HepG2 (cell line): Measurements from ENCODE around the gene RGS19. TPM values are rescaled to one million over a fixed set of nuclear protein-coding genes. Genes with fewer than 3 reads are reported as not detected.
A peak's percentile ranks its signal among the peaks of the same experiment; 100 is the strongest.

Experiments
- ETV5 ChIP-seq: IDR thresholded peaks from 2 replicates; pipeline ENCODE4 v1.6.1; 2018; ENCODE audit warnings: missing biosample characterization, missing genetic modification reagents, inconsistent platforms, borderline replicate concordance
- KMT2A ChIP-seq: sonication (generic); formaldehyde crosslinking; IDR thresholded peaks from 2 replicates; pipeline ENCODE4 v1.4.0; 2020; ENCODE audit warnings: missing genetic modification reagents
- LCORL ChIP-seq, 2 experiments: fragments of 450-650 bp in 1 of 2; sonication (generic) in 1 of 2; formaldehyde crosslinking in 1 of 2; IDR thresholded peaks; 2 replicates each; pipeline versions ENCODE4 v1.5.0 to v1.6.1; 2017 to 2020; ENCODE audit warnings: antibody characterized with exemption in 1 of 2, missing genetic modification reagents in 1 of 2
- POGZ ChIP-seq: sonication (generic); formaldehyde crosslinking; IDR thresholded peaks from 2 replicates; pipeline ENCODE4 v1.4.0; 2020; ENCODE audit warnings: mild to moderate bottlenecking, missing genetic modification reagents
- TOPORS ChIP-seq: sonication (generic); formaldehyde crosslinking; IDR thresholded peaks from 2 replicates; pipeline ENCODE4 v1.8.0; 2023; ENCODE audit warnings: mild to moderate bottlenecking, missing genetic modification reagents
- U2AF2 ChIP-seq: fragments of 200-400 bp; formaldehyde crosslinking; IDR thresholded peaks from 2 replicates; pipeline ENCODE4 v1.6.1; 2017; ENCODE audit warnings: low read depth, mild to moderate bottlenecking, low read length
- ZNF792 ChIP-seq: IDR thresholded peaks from 2 replicates; pipeline ENCODE4 v1.6.1; 2016
- ZNF83 ChIP-seq: sonication (generic); formaldehyde crosslinking; IDR thresholded peaks from 2 replicates; pipeline ENCODE4 v1.4.0; 2020; ENCODE audit warnings: missing genetic modification reagents, mild to moderate bottlenecking, borderline replicate concordance
- ZNF883 ChIP-seq: sonication (generic); formaldehyde crosslinking; IDR thresholded peaks from 2 replicates; pipeline ENCODE4 v1.5.1; 2020; ENCODE audit warnings: mild to moderate bottlenecking, missing genetic modification reagents; ENCODE audit errors: not compliant biosample characterization
- polyA plus RNA-seq, 8 experiments: library from polyadenylated mRNA; depleted of rRNA in 3 of 8; stranded (reverse) in 7 of 8; unstranded in 1 of 8; fragments of >200 nt; fragmentation: Illumina TruSeq in 4 of 8; extraction: Trizol in 4 of 8; gene quantifications; 2 replicates each; pipeline versions ENCODE4 v1.2.1 to v1.2.3, GENCODE V29; 2011 to 2016; ENCODE audit warnings: low read depth in 4 of 8, missing spikeins in 1 of 8, mixed read lengths in 1 of 8; ENCODE audit not compliant: insufficient read depth in 1 of 8
- total RNA-seq, 5 experiments: library from RNA; depleted of rRNA; stranded (reverse); fragments of >200 nt; fragmentation: Illumina TruSeq; extraction: Trizol; gene quantifications; 2 replicates each; pipeline ENCODE4 v1.2.3, GENCODE V29; 2016; ENCODE audit warnings: low read depth in 1 of 5
- TF ChIP-seq, protein P1 (sequence below), 2 experiments: fragments of 450-650 bp in 1 of 2; sonication (generic) in 1 of 2; formaldehyde crosslinking in 1 of 2; IDR thresholded peaks; 2 replicates each; pipeline versions ENCODE4 v1.6.1 to v1.8.0; 2016 to 2022; ENCODE audit warnings: antibody characterized with exemption in 1 of 2, mild to moderate bottlenecking in 1 of 2, missing genetic modification reagents in 1 of 2
- TF ChIP-seq, protein P2 (sequence below): sonication (generic); formaldehyde crosslinking; IDR thresholded peaks from 2 replicates; pipeline ENCODE4 v1.9.0; 2021; ENCODE audit warnings: missing genetic modification reagents, borderline replicate concordance
- TF ChIP-seq, protein P3 (sequence below): sonication (generic); formaldehyde crosslinking; IDR thresholded peaks from 2 replicates; pipeline ENCODE4 v1.8.0; 2023; ENCODE audit warnings: mild to moderate bottlenecking, missing genetic modification reagents

RGS19 gene
- total and polyA plus RNA-seq, 2 of the 13 experiments (the other 11 are each of a cell fraction or from before 2014, with no cell fraction given), result 10.7 to 11.9 TPM

DNA sequence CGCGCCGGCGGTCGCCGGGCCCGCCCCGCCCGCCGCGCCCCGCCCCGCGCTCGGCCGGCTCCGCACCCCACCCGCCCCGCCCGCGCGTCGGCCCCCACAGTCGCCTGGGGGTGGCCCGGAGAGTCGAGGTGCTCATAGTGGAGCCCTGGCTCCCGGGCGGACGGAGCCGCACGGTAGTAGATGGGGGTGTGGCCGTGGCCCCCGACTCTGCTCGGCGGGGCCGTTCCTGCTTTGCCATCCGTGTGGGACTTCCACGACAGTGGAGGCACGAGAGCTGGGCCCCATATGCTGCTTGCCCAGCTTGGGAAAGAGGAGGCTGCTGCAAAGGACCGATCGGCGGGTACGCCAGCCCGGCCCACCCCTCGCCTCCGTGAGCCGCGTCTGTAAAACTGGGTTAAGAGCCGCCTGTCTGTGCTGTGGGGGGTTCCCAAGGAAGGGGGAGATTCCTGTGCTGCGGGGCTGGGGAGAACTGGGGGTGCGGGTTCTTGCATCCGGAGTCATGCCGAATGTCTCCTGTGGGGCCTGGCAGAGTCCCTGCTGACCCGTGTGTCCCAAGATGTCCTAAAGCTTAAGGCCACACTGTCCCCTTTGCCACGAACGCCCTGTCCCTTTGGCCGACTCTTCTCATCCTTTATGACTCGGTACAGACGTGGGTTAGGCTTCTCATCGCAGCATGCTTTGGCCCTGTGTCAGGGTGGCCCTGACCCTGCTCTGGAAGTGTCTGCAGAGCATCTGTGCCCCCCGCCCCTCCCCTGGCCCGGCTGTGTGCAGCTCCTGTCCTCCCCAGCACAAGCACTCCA lies 895 bp upstream of the RGS19 start, which contains the start of gene OPRL1 (continued):
- TF ChIP-seq, protein P1, sequence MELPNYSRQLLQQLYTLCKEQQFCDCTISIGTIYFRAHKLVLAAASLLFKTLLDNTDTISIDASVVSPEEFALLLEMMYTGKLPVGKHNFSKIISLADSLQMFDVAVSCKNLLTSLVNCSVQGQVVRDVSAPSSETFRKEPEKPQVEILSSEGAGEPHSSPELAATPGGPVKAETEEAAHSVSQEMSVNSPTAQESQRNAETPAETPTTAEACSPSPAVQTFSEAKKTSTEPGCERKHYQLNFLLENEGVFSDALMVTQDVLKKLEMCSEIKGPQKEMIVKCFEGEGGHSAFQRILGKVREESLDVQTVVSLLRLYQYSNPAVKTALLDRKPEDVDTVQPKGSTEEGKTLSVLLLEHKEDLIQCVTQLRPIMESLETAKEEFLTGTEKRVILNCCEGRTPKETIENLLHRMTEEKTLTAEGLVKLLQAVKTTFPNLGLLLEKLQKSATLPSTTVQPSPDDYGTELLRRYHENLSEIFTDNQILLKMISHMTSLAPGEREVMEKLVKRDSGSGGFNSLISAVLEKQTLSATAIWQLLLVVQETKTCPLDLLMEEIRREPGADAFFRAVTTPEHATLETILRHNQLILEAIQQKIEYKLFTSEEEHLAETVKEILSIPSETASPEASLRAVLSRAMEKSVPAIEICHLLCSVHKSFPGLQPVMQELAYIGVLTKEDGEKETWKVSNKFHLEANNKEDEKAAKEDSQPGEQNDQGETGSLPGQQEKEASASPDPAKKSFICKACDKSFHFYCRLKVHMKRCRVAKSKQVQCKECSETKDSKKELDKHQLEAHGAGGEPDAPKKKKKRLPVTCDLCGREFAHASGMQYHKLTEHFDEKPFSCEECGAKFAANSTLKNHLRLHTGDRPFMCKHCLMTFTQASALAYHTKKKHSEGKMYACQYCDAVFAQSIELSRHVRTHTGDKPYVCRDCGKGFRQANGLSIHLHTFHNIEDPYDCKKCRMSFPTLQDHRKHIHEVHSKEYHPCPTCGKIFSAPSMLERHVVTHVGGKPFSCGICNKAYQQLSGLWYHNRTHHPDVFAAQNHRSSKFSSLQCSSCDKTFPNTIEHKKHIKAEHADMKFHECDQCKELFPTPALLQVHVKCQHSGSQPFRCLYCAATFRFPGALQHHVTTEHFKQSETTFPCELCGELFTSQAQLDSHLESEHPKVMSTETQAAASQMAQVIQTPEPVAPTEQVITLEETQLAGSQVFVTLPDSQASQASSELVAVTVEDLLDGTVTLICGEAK (IDR thresholded peaks at IDR 0.05), result no peak
- TF ChIP-seq, protein P1 (CRISPR knock-in tag; IDR thresholded peaks at IDR 0.05), result 0 out of 2 replicates have a peak, but pooled peaks have one; percentile 34
- TF ChIP-seq ZNF83 (CRISPR knock-in tag) (peak; percentile 74; the same call in 1 of the 2 replicates), ZNF792 (peak; percentile 7; the same call in 1 of the 2 replicates), KMT2A (CRISPR knock-in tag) (no peak; the same call in 1 of the 2 replicates), TOPORS (CRISPR knock-in tag) (peak; percentile 66; the same call in 1 of the 2 replicates), LCORL (IDR thresholded peaks at IDR 0.05) (no peak), LCORL (CRISPR knock-in tag; IDR thresholded peaks at IDR 0.05) (no peak; the same call in 1 of the 2 replicates), U2AF2 (no peak), ZNF883 (CRISPR knock-in tag) (peak; percentile 49), POGZ (CRISPR knock-in tag) (0 out of 2 replicates have a peak, but pooled peaks have one; percentile 44), ETV5 (CRISPR knock-in tag) (peak; percentile 30; the same call in 1 of the 2 replicates)
- TF ChIP-seq, protein P2, sequence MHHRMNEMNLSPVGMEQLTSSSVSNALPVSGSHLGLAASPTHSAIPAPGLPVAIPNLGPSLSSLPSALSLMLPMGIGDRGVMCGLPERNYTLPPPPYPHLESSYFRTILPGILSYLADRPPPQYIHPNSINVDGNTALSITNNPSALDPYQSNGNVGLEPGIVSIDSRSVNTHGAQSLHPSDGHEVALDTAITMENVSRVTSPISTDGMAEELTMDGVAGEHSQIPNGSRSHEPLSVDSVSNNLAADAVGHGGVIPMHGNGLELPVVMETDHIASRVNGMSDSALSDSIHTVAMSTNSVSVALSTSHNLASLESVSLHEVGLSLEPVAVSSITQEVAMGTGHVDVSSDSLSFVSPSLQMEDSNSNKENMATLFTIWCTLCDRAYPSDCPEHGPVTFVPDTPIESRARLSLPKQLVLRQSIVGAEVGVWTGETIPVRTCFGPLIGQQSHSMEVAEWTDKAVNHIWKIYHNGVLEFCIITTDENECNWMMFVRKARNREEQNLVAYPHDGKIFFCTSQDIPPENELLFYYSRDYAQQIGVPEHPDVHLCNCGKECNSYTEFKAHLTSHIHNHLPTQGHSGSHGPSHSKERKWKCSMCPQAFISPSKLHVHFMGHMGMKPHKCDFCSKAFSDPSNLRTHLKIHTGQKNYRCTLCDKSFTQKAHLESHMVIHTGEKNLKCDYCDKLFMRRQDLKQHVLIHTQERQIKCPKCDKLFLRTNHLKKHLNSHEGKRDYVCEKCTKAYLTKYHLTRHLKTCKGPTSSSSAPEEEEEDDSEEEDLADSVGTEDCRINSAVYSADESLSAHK (CRISPR knock-in tag), result no peak
- TF ChIP-seq, protein P3, sequence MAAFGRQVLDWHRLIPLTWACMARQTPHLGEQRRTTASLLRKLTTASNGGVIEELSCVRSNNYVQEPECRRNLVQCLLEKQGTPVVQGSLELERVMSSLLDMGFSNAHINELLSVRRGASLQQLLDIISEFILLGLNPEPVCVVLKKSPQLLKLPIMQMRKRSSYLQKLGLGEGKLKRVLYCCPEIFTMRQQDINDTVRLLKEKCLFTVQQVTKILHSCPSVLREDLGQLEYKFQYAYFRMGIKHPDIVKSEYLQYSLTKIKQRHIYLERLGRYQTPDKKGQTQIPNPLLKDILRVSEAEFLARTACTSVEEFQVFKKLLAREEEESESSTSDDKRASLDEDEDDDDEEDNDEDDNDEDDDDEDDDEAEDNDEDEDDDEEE, result 0 out of 2 replicates have a peak, but pooled peaks have one; percentile 30
